ENCODE results near the gene ANKRD11.
"Not testable (repeated sequence)": the region's sequence is repeated elsewhere in the genome, so short reads cannot be mapped to it uniquely, and the experiment has no call there.

ANKRD11 gene

DNA sequence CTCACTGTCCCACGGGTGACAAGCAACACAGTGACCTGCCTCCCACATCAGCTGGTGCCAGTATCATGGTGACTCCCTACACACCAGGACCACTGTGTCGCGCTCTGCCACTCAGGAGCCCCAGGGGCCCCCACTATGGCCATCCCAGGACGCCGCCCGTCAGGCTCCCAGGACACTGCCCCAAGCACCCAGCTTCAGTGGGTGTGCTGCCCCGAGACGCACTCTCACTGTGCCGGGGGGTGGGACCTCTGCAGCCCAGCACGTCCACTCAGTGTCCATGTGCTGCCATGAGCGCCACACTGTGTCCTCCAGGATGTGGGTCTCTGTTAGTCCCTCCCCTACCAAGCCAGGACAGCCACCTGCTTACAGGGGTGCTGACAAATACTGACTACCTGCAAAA is 152.4 kb downstream of the ANKRD11 start:
- no peak for FAIRE-seq
- no peak for DNase-seq (ENCODE audit: extremely low spot score, insufficient read length, low read depth)

DNA sequence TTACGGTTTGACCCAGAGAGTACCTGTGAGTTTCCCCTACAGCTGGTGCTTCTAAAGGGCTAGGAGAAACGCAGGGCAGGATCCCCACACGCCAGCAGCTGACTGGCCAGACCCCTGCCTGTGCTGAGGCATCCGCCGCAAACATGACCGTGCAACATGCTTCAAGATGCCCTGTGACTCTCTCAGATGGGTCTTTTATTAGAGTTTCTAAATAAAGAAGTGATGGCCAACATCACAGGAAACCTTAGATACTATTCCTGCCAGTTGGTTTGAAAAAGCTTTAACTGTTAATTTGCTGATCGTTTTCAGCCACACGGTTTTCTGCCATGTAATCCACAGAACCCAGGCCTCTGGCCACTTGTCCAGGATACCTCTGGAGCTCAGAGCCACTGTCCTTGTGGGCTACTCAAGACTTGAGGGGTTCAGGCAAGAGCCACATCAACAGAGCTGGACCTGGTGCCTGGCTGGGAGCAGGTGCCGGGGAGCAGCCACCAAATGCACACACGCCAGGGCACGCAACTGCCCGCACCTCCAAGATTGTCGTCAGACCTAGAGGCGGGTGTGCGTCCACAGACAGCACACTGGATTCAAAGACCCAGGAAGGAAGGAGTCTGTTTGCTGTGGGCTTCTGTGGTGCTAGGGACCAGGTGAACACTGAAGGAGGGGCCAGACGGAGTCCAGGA is 154.4 kb downstream of the ANKRD11 start:
- FAIRE-seq (no peak), DNase-seq (ENCODE audit: extremely low spot score, insufficient read length, low read depth) (no peak)

DNA sequence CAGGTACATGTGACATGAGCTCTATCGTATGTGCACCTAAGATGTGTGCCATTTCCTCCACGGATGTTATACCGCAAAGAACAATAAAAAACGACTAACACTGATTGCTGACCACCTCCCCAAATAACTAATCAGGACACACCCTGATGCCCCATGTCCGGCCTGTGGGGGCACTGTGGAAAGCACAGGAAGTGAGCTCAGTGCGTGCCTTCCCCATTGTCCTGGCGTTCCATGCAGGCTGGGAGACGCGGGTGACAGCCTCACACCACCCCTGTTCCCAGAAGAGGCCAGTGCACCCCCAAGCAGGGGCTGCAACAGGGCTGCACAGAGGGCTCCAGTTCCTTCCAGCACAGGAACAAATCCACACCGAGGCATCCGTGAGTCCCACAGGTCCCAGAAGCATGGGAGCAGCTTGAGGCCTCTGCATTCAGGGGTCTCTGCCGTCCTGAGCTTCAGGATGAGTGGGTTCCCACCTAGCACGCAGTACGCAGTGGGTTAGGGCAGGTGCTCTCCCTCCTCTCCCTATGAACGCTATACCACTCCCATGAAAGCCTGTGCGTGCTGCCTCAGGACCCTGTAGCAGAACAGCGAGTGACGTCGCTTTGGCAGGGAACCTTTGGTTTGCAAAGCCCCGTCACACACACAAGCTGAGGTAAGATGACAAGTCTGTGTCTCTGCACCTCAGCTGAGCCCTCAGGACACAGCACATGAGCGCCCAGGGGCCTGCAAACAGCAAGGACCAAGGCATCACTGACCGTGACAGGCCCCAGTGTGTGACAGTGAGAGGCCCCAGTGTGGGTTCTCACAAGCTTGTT is 155.2 kb downstream of the ANKRD11 start:
- FAIRE-seq: no peak
- no peak for DNase-seq (ENCODE audit: extremely low spot score, insufficient read length, low read depth)

DNA sequence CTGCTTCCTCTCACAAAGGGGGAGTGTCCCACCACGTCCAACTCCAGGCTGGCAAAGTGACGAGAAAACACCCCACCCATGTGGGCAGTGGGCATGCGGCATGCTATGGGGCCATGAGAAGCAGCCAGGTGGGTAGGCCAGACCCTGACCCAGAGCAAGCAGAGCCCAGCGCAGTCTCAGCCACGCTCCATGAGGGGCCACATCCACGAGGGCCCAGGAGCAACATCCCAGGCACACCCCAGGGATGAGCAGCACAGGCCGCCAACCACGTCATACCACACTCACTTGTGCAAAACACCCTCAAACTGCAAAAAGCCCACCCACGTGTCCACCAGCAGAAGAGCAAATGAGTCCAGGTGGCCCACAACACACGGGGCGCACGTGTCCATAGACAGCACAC is 155.9 kb downstream of the ANKRD11 start:
- FAIRE-seq (no peak), DNase-seq (ENCODE audit: extremely low spot score, insufficient read length, low read depth) (no peak)

DNA sequence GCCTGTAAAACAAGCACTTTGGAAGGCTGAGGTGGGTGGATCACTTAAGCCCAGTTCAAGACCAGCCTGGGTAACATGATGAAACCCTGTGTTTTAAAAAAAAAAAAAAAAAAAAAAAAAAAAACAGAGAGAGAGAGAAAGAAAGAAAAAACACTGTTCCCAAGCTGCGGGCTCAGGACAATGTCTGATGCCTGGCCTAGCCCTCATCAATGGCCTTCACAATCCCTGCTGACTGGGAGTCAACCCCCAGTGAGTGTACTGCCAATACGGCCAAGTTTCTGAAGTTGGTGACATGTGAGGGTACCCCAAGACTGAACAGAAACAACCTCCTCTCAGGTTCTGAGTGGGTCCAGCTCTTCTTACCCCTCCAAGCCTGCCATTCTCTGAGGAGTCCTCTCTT is 156.3 kb downstream of the ANKRD11 start:
- no peak for FAIRE-seq

DNA sequence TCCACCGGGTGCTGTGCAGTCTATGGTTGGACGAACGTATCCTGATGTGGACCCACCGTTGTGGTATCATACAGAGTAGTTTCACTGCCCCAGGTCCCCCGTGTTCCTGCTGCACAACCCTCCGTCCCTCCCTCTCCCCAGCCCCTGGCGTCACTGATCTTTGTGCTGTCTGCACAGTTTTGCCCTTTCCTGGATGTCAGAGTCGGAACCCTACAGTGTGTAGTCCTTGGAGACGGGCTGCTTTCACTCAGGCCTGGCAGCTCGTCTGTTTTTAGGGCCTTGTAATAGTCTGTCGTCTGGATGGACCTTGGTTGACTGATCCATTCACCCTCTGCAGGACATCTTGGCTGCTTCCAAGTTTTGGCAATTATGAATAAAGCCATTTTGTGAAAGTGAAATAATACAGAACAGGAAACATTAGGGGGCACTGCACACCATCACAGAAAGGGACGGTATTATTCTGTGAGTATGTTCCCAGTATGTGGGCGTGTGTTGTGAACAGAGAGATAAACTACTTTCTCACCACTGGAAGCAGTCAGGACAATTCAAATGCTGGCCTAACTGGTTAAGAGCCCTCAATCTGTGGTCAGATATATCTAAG is 156.9 kb downstream of the ANKRD11 start:
- DNase-seq (ENCODE audit: extremely low spot score, insufficient read length, low read depth) (peak; percentile 54), FAIRE-seq (peak; percentile 80)

More for the DNA sequence above, 156.3 kb downstream of the ANKRD11 start:
- no peak for DNase-seq (ENCODE audit: extremely low spot score, insufficient read length, low read depth)

DNA sequence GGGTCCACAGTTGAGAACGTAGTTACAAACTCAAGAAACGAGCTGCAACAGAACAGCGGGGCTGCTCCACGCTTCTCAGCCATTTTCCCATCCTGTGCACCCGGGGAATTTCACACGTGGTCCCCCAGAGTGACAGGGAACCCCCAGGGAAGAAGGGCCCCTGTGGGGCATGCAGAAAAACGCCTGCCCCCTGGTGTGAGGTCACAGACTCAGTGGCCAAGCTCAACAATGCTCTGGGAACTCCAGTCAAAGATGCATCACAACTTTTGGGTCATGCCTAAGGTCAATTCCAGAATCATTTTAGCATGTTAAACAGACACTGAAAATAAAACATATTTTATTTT is 157.5 kb downstream of the ANKRD11 start:
- FAIRE-seq (no peak), DNase-seq (ENCODE audit: extremely low spot score, insufficient read length, low read depth) (no peak)

DNA sequence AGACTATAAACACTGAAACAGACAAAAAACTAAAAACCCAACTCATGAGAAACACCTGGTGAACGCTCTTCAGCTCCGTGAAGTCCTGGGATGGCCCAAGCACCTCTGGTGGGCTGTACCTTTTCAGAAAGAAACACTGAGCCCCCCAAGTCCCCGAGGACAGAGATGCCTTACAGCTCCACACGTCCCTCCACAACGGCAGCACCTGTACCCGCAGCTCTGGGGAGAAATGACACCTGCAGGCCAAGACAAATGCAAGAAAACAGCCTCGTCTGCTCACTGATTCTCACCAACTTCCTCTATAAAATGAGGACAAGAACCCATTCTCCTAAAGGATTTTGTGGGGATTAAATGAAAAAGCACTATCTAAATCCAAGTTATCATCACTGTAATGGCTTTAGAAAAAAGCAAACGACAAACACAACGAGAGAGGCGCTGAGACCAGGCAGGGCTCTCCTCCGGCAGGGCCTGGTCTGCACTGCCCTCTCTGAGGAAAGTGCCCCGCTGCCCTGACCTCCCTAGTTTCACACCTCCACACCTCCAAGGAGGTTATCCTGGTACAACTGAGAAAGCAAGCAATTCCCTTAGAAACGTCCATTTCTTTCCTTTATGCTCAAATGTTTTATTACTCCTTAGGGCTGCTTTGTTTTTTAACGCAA is 158.0 kb downstream of the ANKRD11 start:
- FAIRE-seq (no peak), DNase-seq (ENCODE audit: extremely low spot score, insufficient read length, low read depth) (no peak)

DNA sequence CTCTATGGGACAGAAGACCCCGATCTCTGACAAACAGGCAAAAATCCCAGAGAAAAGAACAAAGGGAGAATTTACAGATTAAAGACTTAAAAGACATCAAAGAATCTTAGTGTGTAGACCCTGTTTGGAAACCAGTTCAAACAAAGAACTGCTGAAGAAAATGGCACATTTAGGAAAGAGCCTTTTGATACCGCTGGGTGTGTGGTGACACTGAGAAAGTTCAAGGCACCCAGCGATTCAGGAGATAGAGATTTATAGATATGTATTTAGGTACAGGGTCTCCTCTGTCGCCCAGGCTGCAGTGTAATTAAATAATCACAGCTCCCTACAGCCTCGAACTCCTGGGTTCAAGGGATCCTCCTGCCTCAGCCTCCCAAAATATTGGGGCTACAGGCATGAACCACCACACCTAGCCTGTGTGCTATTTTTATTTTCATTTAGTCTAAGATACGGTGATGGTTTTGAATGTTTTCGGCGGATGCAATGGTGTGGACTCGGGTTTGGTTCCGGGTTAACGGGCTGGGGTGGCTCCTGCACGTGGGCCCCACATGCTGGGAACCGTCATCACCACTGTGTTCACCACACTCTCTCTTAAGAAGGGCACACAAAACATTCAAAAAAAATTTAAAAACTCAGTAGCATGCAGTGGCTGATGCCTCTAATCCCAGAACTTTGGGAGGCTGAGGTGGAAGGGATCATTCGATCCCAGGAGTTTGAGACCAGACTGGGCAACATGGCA is 158.8 kb downstream of the ANKRD11 start:
- no peak for DNase-seq (ENCODE audit: extremely low spot score, insufficient read length, low read depth)
- no peak for FAIRE-seq

DNA sequence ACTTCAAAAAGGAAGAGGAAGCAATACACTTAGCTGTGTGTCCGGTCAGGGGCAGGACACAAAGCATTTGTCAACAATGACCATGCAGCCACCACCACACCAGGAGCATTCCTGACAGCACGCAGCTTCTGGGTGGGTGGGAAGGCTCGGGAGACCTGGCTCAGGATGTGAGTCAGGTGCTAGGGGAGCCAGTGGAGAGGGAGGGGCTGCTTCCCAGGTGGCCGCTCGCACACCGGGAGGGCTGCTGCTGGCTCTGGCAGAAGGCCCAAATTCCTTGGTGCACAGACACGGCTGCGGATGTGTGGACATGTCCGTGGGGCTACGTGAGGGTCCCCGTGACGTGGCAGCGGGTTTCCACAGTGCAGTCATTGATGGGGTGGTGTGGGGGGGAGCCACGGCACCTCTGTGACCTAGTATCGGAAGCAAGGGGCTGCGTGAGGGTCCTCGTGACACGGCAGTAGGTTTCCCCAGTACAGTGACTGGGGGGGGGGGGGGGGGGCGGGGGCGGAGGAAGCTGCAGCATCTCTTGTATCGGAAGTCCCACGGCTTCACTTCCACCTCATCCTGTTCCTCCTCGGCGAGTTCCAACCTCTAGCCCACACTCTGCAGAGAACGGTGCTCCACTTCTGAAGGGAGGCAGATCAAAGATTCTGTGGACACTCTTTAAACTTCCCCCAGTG is 160.0 kb downstream of the ANKRD11 start:
- FAIRE-seq (no peak), DNase-seq (ENCODE audit: extremely low spot score, insufficient read length, low read depth) (no peak)

DNA sequence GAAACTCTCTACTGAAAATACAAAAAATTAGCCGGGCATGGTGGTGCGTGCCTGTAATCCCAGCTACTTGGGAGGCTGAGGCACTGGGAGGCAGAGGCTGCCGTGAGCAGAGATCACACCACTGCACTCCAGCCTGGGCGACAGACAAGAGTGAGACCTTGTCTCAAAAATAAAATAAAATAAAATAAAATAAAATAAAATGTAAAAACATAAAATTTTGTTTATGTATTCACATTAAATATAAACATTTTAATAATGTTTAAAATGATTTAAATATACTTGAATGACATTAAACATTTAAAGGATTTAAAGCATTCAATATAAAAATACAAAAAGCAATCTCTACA is 160.6 kb downstream of the ANKRD11 start:
- not testable (repeated sequence) for FAIRE-seq

DNA sequence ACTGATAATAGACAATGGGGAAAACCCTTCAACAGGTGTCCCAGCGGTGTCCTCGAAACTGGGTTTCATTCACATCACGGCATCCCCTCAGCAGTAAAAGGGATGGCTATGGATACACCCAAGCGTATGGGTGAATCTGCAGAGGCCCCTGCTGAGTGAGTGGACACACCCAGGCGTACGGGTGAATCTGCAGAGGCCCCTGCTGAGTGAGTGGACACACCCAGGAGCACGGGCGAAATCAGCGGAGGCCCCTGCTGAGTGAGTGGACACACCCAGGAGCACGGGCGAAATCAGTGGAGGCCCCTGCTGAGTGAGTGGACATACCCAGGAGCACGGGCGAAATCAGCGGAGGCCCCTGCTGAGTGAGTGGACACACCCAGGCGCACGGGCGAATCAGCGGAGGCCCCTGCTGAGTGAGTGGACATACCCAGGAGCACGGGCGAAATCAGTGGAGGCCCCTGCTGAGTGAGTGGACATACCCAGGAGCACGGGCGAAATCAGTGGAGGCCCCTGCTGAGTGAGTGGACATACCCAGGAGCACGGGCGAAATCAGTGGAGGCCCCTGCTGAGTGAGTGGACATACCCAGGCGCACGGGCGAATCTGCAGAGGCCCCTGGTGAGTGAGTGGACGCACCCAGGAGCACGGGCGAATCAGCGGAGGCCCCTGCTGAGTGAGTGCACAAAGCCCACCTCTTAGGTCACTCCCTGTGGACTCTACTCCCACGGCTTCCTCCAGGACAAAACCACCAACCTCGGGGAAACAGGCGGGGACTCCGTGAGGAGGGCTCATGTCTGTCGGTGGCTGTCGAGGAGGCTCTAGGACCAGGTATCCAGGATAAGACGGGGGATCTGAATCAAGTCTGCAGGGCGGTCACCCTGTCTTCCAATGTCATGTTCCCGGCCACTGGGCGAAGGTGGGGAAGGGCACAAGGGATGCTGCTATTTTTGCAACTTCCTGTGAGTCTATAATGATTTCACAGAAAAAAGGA is 161.7 kb downstream of the ANKRD11 start:
- FAIRE-seq; DNase-seq (ENCODE audit: extremely low spot score, insufficient read length, low read depth): not testable (repeated sequence)

More for the DNA sequence above, 160.6 kb downstream of the ANKRD11 start:
- DNase-seq (ENCODE audit: extremely low spot score, insufficient read length, low read depth): not testable (repeated sequence)

DNA sequence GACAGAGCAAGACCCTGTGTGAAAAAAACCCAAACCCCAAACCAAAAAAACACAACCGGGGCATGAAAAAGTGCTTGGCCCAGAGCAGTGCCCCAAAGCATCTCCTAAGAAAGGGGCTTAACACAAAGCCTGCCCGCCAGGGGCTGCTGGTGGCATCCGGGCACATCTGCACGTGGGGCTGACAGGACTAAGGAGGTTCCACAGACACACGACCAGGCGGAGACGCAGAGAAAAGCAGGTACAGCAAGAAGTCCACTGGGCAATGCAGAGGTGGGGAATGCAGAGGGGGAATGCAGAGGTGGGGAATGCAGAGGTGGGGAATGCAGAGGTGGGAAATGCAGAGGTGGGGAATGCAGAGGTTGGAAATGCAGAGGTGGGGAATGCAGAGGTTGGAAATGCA is 163.6 kb downstream of the ANKRD11 start:
- FAIRE-seq: no peak
- no peak for DNase-seq (ENCODE audit: extremely low spot score, insufficient read length, low read depth)

DNA sequence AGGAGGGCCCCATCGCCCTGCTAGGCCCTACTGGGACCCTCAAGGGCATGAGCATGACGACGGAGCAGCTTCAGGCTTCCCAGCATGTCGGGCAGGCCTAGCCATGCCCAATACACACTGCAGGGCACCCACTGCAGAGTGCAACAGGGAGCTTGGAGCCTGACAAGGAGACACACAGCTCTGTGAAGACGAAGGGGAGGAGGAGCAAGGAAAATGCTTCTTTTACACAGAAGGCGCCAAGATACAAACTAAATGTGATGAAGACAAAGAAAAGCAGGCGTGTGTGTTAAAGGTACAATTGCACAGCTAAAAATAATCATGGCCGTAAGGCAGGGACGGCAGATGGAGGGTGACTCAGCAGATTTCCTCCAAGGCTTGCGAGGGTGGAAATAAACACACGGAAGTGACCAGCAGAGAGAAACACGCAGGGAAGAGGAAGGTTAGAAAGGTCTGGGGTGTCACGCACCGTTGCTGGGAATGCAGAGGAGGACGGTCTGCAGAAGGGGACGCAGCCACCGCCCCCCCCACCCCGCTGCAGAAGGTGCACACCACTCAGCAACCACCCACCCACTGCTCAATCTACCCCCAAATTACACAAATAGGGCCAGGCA is 164.4 kb downstream of the ANKRD11 start:
- DNase-seq (ENCODE audit: extremely low spot score, insufficient read length, low read depth) (no peak), FAIRE-seq (peak; percentile 59)

DNA sequence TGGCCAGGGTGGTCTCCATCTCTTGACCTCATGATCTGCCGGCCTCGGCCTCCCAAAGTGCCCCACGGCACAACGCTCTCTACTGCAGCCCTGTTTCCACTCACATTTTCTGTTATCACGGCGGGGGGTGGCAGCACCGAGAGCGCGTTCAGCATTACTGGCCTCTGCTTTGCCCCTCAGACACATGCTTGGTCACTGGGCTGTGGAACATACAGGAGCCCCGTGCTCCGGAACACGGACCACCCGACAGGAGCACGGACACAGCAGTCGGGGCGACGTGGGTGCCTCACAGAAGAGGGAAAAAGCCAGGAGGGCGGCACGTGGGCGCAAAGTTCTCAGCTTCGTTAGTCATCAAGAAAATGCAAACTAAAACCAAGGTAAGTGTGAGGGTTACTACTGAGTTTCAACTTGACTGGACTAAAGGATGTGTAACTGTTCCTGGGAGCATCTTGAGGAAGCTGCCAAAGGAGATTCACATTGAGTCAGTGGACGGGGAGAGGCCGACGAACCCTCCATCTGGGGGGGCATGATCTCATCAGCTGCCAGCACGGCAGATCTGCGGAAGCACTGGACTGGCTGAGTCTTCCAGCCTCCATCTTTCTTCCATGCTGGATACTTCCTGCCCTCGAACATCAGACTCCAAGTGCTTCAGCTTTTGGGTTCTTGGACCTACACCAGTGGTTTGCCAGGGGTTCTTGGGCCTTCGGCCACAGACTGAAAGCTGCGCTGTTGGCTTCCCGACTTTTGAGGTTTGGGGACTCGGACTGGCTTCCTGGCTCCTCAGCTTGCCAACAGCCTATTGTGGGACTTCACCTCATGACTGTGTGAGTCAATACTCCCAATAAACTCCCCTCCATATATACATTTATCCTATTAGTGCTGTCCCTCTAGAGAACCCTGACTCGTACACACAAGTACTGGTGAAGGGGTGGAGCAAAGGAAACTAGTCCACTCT is 166.0 kb downstream of the ANKRD11 start:
- DNase-seq (ENCODE audit: extremely low spot score, insufficient read length, low read depth) (peak; percentile 55), FAIRE-seq (peak; percentile 89)

DNA sequence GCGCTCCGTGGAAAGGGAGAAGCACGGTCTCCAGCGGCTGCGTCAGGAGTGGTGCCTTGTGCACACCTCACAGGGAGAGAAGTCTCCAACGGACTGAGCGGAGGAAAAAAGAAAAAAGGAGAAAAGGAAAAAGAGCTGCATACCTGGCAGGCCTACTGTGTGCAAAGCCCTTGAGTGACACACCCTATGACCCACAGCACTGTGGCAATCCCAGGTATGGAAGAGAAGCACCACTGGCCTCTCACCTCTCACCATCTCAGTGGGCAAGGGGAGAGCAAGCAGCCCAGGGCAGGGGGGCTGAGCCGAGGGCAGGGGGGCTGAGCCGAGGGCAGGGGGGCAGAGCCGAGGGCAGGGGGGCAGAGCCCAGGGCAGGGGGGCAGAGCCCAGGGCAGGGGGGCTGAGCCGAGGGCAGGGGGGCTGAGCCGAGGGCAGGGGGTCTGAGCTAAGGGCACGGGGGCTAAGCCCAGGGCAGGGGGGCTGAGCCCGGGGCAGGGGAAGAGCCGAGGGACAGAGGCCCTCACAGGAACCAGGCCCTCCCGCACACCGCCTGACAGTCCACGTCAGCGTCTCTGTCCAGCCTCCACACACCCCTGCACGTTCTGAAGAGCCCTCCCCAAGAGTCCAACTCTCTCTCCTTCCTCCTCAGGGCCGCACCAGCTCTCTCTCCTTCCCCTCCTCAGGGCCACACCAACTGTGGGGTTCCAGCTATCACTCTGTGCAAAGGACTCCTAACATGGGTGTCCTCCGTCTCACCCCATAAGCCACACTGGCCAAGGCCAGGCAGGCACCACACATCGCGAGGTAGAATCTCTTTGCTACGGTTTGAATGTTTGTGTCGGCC is 167.0 kb downstream of the ANKRD11 start:
- no peak for FAIRE-seq
- no peak for DNase-seq (ENCODE audit: extremely low spot score, insufficient read length, low read depth)
